GM21723 (cell line): ENCODE measurements around the gene NDFIP2.
"Not testable (repeated sequence)": the region's sequence is repeated elsewhere in the genome, so short reads cannot be mapped to it uniquely, and the experiment has no call there.

ENCODE experiments used
- ATAC-seq: cut with Tn5 transposase; IDR thresholded peaks from one replicate; pipeline ENCODE4 v1.9.1; 2021; ENCODE audit warnings: mild to moderate bottlenecking, moderate library complexity; ENCODE audit not compliant: unreplicated experiment

The NDFIP2 gene

DNA sequence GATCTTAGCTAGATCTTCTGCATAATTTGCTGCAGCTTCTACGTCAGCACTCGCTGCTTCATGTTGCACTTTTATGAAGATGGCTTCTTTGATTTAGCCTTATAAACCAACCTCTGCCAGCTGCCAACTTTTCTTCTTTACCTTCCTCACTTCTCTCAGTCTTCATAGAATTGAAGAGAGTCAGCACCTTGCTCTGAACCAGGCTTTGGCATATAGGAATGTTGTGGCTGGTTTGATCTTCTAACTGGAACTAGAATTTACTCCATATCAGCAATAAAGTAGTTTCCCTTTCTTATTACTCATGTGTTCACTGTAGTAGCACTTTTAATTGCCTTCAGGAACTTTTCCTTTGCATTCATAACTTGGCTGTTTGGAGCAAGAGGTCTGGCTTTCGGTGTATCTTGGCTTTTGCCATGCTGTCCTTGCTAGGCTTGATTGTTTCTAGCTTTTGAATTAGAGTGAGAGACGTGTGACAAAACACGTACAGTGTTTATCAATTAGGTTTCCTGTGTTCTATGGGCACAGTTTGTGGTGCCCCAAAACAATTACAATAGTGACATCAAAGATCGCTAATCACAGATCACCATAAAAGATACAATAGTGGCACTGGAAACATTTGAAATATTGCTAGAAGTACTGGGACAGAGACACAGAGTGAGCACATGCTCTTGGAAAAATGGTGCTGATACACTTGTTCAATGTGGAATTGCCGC, 50.7 kb downstream of the NDFIP2 start:
- no peak for ATAC-seq

GRCh38 chr13:79532576-79532975, 51.6 kb downstream of the NDFIP2 start:
- no peak for ATAC-seq

GRCh38 chr13:79533781-79534400, 52.9 kb downstream of the NDFIP2 start:
- no peak for ATAC-seq

GRCh38 chr13:79534596-79534995, 53.6 kb downstream of the NDFIP2 start:
- ATAC-seq, result no peak

DNA sequence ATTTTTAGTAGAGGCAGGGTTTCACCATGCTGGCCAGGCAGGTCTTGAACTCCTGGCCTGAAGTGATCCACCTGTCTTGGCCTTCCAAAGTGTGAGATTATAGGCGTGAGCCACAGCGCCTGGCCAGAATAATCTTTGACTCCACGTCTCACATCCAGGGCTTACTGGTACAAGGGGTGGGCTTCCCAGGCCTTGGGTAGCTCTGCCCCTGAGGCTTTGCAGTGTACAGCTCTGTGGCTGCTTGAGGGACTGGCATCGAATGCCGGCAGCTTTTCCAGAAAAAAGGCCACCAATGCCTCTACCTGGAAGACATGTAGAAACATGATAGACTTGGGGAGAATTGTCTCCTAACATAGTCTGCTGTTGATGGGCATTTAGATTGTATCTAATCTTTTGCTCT, 57.8 kb downstream of the NDFIP2 start:
- ATAC-seq, result no peak

DNA sequence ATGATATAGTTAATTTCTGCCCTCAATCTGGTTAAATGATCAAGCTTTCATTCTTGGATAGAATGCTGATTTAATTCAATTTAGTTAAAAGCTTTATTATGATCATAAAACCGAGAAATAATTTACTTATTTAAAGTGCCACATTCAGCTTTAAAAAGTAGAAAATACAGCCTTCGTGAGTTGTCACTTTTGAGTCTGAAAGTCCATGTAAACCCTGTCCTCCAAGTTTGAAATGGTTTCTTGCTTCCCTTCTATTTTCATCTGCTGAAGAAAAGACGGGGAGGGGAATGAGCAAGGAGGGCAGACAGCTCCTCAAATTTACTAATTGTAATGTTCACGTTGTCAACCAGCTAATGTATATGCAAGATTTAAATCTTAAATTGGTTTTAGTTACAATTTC, 59.5 kb downstream of the NDFIP2 start:
- no peak for ATAC-seq

GRCh38 chr13:79541426-79542049, 60.6 kb downstream of the NDFIP2 start:
- ATAC-seq, result peak; percentile 79

DNA sequence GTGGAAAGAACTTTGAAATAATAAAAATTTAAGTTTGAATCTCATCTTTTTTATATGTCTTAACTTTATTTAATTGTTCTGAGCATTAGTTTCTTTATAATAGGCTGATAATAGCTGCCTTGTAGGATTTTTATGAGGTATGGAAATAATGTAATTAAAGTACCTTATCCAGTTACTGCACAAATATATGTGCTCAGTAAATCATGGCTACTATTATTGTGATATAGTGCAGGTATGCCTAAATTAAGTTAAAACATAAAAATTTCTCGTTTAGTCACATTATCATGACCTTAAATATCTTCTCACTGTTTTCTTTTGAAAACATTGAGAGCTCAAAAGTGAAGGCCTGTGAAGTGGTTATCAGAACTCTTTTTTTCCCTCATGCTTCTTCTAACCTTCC, 62.9 kb downstream of the NDFIP2 start:
- no peak for ATAC-seq

DNA sequence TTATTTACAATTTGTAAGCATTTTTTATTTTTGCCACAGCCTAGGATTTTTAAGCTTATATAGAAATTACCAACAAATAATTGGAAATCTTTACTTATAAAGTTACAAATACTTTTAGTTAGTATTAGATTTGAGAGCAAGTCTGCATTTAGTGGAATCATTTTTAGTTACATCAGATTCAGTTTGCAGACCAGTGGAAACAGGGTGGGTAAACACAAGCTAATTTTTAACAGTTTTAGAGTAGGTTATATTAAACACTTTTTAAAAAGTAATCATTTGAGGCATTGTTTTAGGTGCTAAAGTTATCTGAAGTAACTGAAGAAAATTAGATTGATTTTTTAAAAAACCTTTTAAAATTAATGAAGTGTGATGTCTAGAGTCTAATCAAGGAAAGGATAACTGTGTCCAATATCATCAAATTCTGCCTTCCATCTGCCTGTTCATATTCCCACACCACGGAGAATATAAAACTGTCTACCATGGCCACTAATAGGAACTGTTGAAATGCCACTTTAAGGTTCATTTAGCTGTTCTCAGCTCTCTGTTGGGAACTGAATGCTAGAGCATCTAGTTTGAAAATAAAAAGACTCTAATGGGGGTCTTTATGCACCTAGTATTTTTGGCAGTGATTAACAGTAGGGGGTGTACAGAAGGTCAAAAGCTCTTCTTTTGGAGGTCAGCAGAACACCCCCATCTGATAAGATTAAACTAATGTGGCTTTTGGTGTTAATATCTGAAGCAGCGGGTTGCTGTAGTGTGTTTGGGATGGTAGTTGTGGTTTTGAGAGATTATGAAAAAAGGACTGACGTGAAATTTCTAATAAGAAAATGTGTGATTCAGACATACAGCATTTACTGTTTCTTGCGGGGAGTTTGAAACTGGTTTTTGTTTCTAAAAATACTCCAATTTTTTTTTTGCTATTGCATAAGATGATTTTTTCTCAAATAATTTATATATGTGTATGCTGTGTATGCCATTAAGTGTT, 66.5 kb downstream of the NDFIP2 start:
- no peak for ATAC-seq

DNA sequence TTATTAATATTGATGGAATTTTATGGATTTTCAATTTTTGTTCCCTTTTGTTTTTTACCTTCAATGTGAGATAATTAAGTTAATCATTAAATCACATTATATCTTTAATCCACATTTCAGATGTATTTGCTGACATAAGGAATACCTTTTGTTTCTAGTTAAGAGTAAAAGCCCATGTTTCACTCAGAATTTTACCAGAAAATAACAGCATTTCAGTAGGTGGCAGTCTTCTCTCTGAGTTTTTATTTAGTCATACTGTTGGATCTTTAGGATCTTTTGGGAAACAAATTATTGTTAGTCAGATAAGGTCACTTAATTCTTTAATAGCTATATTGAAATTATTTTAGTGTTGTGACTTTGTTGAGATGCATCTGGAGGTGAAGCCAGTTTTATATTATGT, 67.9 kb downstream of the NDFIP2 start:
- no peak for ATAC-seq

DNA sequence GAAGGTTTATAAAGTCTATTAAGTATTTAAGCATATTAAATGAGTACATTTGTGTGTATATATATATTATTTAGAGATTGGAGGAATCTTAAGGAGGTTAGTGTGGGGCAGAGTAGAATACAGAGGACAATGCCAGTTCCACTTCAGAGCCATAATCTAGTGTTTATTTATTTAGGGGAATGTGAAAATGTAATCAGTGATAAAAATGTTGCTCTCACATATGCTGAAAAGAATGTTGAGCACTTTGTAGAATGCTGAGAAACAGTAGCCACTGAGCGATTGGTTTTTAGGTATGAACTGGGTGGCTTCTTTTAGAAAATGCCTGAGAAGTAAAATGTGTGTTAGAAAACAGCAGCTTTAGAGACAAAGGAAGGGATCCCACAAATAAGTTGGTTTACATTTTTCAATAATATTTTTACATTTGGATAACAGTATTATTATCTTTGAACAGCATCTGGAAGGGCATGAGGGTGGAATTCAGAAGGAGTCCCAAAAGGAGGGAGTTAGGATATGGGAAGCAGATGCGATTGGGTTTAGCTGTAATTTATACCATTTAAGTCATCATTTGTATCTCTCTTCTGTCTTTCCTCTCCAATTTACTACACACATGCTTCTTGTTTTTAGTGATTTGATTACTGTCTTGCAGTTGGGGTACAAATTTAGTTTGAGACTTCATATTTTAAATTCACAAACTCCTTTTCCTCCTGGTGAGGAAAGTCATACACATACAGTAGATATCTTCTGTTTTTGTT, 68.6 kb downstream of the NDFIP2 start:
- no peak for ATAC-seq

GRCh38 chr13:79557666-79558065, 76.7 kb downstream of the NDFIP2 start:
- no peak for ATAC-seq

- ATAC-seq, result no peak
Measured at GRCh38 chr13:79560954-79561353, 80.0 kb downstream of the NDFIP2 start.

GRCh38 chr13:79562557-79562956, 81.6 kb downstream of the NDFIP2 start:
- ATAC-seq, result no peak

GRCh38 chr13:79566118-79566517, 85.2 kb downstream of the NDFIP2 start:
- ATAC-seq, result no peak

- no peak for ATAC-seq
Measured at GRCh38 chr13:79571147-79571546, 90.2 kb downstream of the NDFIP2 start.

GRCh38 chr13:79573892-79574291, 92.9 kb downstream of the NDFIP2 start:
- not testable (repeated sequence) for ATAC-seq

GRCh38 chr13:79581870-79582315, 100.9 kb downstream of the NDFIP2 start:
- no peak for ATAC-seq

DNA sequence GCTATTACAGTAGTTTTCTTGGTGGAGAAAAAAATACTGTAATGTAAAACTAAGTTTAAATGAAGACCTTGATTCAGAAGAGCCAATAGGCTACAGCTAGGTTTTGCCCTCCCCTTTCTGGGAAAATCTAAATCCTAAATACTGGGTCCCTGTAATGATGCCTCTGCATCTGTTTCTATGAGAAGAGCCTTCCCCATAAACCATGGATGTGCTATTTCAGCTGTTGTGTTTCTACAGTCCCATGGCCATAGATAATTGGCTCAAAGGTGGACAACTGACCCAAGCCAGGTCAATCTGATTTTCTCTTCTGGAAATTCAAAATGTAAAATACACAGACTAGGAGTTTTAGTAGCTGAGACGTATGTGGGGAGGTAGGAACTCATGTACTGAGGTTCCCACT, 101.9 kb downstream of the NDFIP2 start:
- no peak for ATAC-seq

- ATAC-seq, result no peak
Measured at GRCh38 chr13:79585033-79585432, 104.1 kb downstream of the NDFIP2 start.
